GM18499 (cell line): Measurements from ENCODE around the gene POP4.

Experiments
- ATAC-seq: cut with Tn5 transposase; IDR thresholded peaks from one replicate; pipeline ENCODE4 v1.9.1; 2021; ENCODE audit warnings: moderate number of reproducible peaks; ENCODE audit not compliant: insufficient read depth, unreplicated experiment

POP4 gene

DNA sequence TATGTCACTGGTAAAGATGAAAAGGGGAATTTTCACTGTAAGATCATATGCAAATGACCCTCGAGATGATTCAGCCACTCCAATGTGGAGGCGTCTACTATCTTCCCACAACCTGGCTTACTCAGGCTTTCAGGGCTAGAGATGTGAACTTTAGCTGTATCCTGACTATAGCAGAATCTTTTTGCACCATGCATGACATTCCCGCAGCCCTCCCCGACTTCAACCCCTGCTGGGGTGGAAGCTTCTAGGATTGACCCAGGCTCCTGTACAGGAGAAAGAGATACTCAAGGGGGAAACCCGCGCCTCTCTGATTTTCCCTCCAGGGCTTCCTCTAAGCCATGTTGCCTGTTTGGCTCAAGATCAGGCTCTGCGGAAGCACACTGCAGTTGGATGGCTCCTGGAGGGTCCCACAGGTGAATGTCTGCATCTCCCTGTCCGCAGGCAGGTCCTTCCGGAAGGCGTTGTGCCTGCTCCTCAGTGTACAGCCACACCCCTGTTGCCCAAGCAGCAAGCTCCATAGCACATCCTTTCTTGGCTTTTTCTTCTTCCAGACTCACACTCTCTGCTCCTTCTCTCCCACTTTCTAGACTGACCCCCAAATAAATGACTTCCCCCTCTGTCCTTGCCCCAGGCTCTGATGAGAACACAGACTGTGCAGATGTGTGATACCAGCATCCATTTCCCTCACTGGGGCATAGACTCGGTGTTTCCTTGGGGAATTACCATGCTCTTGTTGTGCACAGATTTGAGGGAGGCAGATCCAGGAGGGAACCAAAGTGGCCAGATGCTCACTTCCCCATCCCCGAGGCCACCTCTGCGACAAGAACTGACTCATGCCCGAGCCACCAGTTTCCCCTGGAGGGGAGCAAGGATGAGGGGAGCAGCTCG lies 29.1 kb upstream of the POP4 start:
- ATAC-seq: no peak

DNA sequence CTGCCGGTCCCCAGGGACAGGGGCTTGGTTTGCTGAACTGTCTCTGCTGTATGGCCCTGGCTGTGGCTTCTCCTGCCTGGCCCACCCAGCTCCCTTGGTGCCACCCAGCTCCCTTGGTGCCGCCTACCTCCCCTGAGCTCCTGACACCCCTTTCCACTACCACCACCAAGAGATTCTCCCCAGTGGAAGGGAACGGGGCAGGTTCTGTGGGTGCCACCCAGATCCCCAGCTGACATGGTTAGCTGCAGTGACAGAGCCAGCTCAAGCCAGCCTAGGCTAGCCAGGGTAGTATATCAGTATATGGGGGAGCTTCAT lies 28.5 kb upstream of the POP4 start:
- ATAC-seq: no peak

DNA sequence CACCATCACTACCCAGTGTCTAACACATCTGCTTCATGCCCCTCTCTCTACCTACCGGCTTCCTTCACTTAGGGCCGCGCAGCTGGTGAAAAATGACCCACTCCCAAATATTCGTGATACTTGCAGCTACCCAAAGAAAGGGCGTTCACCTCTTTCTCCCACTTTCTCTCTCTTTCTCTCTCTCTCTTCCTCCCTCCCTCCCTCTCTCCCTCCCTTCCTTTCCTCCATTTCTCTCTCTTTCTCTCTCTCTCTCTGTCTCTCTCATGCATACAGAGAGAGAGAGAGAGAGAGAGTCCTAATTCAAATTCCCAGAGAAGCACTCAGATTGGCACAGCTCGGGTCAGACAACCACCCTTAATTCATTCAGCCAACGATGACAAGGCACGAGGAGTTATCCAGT lies 27.7 kb upstream of the POP4 start:
- no peak for ATAC-seq

DNA sequence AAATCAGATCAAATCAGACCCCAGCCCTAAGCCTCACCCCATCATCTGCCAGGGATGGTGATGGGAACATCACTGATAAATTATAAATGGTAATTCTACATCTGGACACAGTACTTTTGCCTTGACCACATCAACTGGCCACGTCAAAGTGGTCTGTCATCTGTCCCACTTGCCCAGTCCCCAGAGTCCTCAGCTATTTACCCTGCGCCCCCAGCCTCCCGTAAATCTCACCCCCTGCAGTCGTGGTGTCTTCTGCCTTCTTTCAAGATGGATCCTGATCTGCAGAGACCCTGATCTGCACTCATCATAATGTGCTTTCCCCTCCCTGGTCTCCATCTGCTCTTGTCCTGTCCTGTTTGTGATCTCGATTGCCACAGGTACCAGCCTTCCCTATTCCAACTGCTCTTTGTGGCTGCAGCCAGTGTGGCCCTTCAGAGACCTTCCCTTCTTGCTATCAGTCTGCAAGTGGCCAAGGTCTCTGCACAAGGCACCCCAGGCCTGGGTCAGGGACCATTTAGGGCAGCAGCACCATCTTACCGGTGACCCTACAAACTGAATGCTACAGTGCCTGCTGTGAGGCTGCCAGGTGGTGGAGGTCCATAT lies 26.7 kb upstream of the POP4 start:
- ATAC-seq: no peak

DNA sequence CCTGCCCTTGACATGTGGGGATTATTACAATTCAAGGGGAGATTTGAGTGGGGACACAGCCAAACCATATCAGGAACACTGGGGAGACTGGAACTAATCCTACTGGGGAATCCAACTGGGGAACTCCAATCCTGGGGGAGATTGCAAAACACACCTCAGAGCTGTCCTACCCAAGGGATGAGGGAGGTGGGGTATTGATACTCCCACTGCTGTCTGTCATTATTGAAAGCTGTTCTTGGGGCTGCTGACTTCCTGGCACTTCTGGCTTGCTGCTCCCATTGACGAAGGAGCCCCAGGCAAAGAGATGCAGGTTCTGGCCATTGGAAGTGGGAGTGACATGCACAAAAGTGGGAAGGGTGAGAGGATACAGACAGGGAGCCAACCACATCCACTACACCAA lies 24.7 kb upstream of the POP4 start:
- ATAC-seq: no peak

DNA sequence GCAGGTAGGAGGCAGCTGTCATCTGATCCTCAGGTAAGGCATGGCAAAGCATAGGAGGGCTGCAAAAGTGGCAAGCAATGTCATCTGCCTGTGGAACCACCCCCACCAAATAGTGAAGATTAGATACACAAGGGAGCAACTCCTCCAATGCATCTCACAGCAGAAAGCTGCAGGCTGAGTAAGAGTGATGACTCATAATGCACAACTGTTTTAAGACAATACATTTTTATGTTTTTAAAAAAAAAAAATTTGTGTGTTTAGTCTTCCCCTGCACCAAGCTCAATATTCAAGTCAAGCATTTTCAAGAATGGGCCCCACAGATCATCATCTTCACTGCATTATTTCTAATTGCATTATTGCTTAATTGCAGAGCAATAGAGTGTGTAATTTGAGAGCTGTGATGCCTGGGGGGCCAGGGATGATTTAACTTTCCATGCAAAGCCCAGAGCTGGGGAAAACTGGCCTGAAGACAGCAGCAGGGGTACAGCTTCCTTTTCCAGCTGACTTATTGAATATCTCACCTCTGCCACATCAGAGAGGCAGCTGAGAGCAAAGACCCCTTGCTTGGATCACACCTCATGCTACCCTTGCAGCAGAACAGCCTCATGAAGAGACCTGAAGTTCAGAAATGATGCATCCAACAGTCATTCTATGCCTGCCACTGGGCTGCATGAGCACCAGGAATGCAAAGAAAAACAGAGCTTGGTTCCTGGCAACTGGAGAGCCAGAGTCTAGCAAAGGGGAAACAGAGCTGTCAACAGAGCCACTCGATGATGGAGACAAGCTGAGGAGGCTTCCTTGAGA lies 22.7 kb upstream of the POP4 start:
- no peak for ATAC-seq

DNA sequence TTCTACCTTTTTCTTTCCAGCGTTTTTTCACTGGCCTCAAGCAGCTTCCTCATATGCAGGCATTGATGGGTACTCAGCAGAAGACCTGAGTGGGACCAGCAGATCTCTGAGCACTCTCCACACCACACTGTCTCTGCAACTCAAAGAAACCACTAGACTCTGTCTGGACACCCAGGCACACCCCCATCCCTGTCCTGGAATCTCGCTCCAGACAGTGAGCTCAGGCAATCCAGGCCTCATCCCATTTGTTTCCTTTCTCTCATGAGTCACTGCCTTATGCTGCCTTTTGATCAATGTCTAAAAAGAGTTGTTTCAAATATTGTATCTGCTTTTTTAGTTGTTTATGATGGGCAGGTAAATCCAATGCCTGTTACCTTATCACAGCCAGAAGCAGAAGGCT lies 19.7 kb upstream of the POP4 start:
- no peak for ATAC-seq

DNA sequence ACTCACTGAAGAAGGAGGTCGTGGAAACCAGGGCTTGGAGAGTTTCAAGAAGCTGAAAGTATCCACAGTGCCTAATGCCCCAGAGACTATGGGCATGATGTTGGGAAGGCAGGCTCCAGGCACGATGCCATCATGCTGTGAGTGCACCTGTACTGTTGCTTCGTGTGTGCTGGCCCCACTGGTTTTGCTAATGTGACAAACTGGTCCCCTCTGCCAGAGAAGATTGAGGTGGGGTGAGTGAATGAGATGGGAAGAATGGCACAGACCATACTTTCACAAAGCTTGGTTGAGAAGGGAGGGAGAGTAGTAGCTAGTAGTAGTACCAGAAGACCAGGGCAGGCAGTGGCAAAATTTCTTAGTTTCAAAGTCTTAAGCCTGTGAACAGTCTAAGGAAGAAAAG lies 19.0 kb upstream of the POP4 start:
- no peak for ATAC-seq

DNA sequence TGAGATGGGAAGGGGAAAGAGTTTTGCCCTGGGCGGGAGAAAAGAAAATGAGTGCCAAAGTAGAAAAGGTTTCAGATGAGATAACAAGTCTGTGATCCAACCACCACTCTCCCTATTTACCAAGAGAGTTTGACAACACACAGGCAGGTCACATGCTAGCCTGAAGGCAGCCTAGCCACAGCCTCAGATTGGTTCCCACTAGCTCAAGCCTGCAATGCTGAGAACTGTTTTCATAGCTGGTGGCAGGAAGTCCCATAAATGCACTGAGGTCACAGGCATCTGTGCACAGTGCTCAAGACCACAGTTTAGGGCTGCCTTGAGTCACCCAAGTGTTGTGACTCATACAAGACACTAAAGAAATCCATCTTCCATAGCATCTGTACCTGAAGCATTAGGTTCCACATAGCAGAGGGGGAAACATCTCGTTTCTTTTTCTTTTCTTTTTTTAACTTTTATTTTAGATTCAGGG lies 18.5 kb upstream of the POP4 start:
- peak; percentile 88 for ATAC-seq

DNA sequence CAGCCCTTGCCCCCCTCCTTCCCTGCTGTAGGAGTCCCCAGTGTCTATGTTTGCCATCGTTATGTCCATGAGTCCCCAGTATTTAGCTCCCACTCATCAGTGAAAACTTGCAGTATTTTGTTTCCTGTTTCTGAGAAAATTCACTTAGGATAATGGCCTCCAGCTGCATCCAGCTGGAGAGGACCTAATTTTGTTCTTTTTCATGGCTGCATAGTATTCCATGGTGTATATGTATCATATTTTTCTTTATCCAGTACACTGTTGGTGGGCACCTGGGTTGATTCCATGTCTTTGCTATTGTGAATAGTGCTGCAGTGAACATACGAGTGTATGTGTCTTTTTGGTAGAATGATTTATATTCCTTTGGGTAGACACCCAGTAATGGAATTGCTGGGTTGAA lies 18.0 kb upstream of the POP4 start:
- no peak for ATAC-seq

DNA sequence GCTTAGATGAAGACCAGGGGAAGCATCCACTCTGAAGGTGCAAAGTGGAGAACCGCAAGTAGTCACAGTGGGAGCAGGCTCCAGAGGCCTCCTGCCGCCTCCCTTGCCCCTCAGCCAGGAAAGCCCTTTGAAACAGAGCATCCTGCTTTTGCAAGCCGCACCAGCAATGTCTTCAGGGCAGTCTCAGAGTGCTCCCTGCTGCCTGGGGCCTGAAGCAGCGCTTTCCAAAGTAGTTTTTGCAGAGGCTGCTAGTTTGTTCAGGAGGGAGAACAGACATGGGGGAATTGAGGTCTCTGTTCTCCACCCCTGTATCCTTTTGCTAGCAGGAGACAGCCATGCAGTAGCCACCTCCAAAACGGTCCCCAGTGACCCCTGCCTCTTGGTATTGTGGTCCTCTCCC lies 15.8 kb upstream of the POP4 start:
- no peak for ATAC-seq

DNA sequence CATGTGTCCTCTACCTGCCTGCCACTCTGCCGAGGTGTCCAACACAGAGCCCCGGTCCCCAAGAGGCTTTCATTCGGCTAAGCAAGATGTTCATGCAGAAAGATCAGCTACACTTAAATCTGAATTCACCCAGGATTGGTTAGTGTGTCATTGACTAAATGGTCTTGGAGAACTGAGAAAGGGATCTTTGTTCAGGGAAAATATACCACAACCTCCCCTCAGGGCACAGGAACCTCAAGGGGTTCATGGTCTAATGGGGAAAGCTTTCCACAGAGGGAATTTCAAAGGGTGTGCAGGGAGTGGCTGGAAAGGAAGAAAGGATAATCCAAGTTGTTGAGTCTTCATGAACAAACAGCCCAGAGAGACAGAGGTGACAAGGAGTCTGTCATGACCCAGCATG lies 14.4 kb upstream of the POP4 start:
- no peak for ATAC-seq

DNA sequence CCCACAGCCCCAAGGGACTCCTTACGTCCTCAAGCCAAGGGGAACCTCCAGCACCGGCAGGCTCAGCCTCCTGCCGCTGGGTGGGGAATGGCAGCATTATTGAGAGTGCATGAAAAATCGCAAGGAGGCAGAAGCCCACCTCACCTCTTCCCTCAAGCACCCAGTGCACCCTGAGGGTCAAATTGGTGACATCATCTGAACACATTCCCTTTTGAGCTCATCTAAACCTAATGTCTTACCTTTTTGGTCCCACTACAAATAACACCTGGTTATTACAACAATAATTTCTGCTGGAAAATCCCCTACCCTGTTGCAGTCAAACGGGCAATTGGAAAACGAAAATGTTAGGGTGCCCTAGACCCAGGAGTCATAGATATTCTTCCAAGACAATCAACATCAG lies 12.2 kb upstream of the POP4 start:
- ATAC-seq: no peak

DNA sequence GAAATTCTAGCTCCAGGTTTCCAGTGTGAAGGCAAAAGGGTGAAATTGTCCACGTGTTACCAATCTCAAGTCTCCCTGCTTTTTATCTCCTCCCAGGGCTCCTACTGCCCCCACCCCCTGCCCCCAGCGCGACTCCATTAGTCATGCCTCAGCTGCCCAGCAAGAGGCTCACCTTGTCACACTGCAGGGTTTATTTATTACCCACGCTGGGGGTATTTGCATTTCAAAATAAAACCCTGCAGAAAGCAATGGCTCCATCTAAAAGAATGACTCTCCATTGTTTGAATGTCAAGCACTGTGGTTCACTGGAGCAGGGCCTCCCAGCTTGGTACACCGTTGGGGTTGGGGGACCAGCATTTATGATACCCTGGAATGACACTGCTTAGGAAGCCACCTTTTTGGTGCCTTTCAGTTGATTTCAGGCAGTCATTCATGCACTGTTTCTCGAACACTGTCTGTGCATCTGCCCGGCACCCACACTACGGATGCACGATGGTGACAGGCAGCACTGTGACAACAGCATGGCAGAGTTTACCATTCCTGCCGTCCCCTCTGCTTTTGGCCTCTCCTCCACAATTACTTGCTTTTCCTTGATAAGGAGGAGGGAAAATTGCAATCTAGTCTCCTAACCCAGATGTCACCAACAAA lies 9.9 kb upstream of the POP4 start:
- ATAC-seq: no peak

DNA sequence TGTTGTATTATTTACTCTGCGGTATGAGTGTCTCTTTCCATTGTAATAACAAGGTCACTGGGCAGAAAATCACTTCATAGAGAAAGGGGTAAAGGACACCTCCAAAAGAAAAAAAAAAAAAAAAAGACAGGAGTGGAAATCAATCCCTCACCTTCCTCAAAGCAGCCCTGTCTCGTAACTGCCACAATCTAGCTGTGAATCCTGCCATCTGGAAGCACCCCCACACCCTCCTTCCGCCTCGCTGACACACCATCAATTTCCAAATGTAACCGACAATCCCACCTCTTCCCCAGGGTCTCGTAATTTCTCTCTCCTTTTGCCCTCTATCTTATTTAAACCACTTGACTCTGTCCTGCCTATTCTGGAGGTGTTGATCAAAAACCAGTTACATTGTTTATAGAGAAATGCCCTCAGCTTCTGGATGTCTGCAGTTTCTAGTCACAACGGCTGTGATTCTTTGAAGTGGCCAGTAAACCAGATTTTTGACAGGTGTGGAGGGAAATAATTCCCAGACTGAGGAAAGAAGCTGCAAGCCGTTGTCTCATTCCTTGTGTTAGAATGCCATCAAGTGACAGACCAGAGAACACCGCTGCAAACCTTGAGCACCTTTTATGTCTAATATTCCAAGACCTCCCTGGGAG lies 9.1 kb upstream of the POP4 start:
- ATAC-seq: no peak

DNA sequence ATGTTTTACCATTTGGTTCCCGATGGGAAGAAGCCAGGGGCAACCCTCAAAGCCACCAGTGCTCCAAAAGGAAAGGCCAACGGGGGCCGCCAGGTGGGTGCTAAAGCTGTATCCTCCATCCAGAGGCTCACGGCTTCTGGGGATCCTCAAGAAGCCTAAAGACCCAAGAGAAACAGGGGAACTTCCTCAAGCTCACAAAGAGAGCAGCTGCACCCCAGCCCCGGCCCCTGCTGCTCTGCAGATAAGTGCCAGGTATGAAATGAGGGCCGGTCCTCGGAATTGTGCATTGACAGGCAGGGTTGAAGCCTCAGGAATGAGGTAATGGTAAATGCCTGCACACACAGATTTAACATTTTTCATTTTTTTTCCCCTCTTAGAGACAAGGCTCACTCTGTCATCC lies 8.0 kb upstream of the POP4 start:
- no peak for ATAC-seq

DNA sequence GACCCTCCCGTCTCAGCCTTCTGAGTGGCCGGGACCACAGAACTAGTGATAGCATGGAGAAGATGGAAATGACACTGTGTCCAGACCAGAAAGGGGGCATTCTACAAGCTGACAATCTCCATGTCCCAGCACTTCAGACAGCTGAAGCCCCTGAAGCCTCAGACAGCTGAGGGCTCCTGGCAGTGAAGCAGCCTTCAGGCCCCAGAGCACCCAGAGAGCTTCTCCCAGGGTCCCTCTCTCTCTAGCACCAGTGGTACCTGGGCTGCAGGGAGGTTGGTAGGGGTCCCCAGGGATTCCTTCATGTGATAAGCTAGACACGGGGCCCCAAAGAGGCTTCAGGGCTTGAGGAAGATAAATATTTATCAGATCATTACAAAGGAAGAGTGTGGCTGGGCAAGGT lies 7.6 kb upstream of the POP4 start:
- no peak for ATAC-seq

DNA sequence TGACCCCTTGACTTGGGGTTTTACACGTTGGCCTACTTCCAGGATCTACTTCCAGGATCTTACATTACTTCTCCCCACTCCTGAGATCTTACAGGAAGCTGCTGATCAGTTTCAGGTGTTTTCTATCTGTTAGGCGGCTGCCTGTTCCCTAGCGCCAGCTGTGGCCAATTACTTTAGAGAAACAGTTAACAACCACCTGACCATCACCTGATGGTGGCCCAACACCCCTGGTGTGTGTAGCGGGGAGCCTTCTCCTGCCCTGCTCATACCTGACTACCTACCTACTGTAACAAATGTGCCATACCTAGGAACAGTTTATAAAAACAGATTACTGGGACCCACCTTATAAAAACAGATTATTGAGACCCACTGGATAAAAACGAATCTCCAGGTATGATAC lies 2.8 kb upstream of the POP4 start:
- no peak for ATAC-seq

DNA sequence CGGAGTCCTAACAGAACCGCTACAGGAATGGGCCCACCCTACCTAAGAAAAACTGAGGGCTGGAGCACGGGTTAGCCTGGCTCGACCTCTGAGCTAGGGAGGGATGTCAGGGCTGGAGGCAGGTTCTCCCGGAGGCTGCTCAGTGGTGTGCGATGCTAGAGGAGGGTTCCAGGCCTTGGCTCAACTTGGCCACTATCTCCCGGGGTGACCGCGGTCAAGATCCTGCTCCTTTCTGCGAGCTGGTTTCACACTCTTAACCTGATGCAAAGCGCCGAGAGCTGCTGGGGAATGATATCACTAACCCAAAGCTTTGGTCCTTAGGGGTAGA lies 301 bp downstream of the POP4 start:
- no peak for ATAC-seq

DNA sequence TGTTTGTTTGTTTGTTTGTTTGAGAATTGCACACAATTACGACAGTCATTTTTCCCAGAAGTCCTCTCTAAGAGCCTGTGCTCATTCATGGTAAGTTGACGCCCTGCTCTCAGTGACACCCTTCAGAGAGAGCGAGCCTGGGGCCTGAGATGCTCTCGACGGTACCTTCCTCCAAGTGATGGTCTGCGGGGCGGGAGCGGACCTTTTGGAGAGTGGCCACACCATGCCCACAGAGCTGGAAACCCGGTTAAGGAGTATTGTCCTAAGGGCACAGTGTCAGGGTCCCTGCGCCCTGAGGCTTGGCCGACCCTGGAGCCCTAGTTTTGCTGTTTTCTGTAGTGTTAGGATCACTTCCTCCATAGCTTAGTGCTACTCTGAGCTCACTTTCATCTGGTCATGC lies 3.6 kb downstream of the POP4 start:
- no peak for ATAC-seq

DNA sequence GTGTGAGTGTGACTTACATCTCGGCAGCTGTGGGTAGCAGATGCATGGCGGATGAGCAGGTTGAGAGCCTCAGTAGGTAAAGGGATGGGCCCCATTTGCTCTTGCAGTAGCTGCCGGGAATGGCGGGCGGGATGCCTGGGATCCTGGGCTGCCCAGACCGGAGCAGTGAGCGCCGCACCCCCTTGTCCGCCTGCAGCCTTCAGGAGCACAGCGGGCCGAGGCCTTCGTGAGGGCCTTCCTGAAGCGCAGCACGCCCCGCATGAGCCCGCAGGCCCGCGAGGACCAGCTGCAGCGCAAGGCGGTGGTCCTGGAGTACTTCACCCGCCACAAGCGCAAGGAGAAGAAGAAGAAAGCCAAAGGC lies 4.1 kb downstream of the POP4 start:
- ATAC-seq: no peak
